ENCODE data around the gene SNRPD1. TPM values are rescaled to one million over a fixed set of nuclear protein-coding genes. Genes with fewer than 3 reads are reported as not detected.
A peak's percentile ranks its signal among the peaks of the same experiment; 100 is the strongest.
"Not testable (repeated sequence)": the region's sequence is repeated elsewhere in the genome, so short reads cannot be mapped to it uniquely, and the experiment has no call there.

The SNRPD1 gene
- total RNA-seq (10 to 100 TPM; 18.7 to 31.2 (median 30.7) TPM), total RNA-seq (28.5 to 249 (median 42.9) reads per million in 29 experiments)
- 38.7 TPM for total RNA-seq (2013)

- Mint-ChIP-seq H3K4me3 (peak within 1 kb of the TSS; percentile 98 to 99 (median 98)), H3K27me3 (no peaks in the 10 kb centered on the region), H3K36me3 (peaks cover 14% of the 10 kb centered on the region), H3K9me3 (no peaks in the 10 kb centered on the region), H3K4me1 (peaks cover 47 to 55% (median 49%) of the 10 kb centered on the region in 3 donors), H3K27ac (peak within 1 kb of the TSS; percentile 97 to 99)
- Histone ChIP-seq H3K36me3 (ENCODE audit: control insufficient read depth in 2 of 2, extremely low read depth in 1 of 2, insufficient read depth in 1 of 2, low read length in 1 of 2) (peaks cover 0 to 8% of the 10 kb centered on the region in 2 donors), H3K4me1 (ENCODE audit: control insufficient read depth in 1 of 2, extremely low read depth in 1 of 2, insufficient read depth in 2 of 2, low read length in 2 of 2) (peaks cover 11 to 26% of the 10 kb centered on the region in 2 experiments), H3K4me3 (ENCODE audit: control insufficient read depth in 1 of 2, extremely low read depth in 1 of 2, low read length in 1 of 2) (peak within 1 kb of the TSS; percentile 75 to 93), H3K27ac (ENCODE audit: low read length) (peak within 1 kb of the TSS; percentile 81), H3K27me3 (replicated peaks in 1 of 2; ENCODE audit: control insufficient read depth in 2 of 2, extremely low read depth in 1 of 2, insufficient read depth in 2 of 2, low read length in 1 of 2) (no peaks in the 10 kb centered on the region), H3K9me3 (no peaks in the 10 kb centered on the region)
- DNase-seq (peak; percentile 66 to 93 (median 82)), ATAC-seq (replicated peaks in 1 of 4) (peak; percentile 98 to 100 (median 99))
- WGBS (ENCODE audit: insufficient coverage): under 1% methylated on average over 47 of the region's 59 CpGs
- ChIA-PET POLR2A (interaction anchor here (0.6 to 1.7 kb wide), 4 partner anchors 12 to 70 kb away, joined by 4 to 18 read pairs (median 11); partner anchors contain the start of gene ESCO1 (in 2 of the 2)), CTCF (interaction anchor here (0.6 to 5.5 kb wide), 11 partner anchors 12 to 1928 kb away, joined by 3 to 83 read pairs (median 3); partner anchors contain the start of genes ESCO1 (in 2 of the 2), ABHD3 (in 1 of the 2) and MIB1 (in 1 of the 2))
Observed at GRCh38 chr18:21612125-21613039, at the start of gene SNRPD1. SNRPD1 (plus strand) TSS chr18:21612314; CDS start chr18:21612430, 116 bp downstream.

- no peak overlapping the region for H3K4me3 Mint-ChIP-seq
- Histone ChIP-seq H3K36me3 (ENCODE audit: control insufficient read depth in 2 of 2, extremely low read depth in 1 of 2, insufficient read depth in 1 of 2, low read length in 1 of 2) (peaks cover 4 to 65% of the 10 kb centered on the region in 2 donors), H3K4me1 (ENCODE audit: control insufficient read depth in 1 of 2, extremely low read depth in 1 of 2, insufficient read depth in 2 of 2, low read length in 2 of 2) (no peaks in the 10 kb centered on the region), H3K4me3 (ENCODE audit: control insufficient read depth in 1 of 2, extremely low read depth in 1 of 2, low read length in 1 of 2) (no peak overlapping the region), H3K27ac (ENCODE audit: low read length) (no peak overlapping the region), H3K9me3 (no peaks in the 10 kb centered on the region), H3K27me3 (replicated peaks in 1 of 2; ENCODE audit: control insufficient read depth in 2 of 2, extremely low read depth in 1 of 2, insufficient read depth in 2 of 2, low read length in 1 of 2) (no peaks in the 10 kb centered on the region)
- no peak for ATAC-seq (replicated peaks in 1 of 4)
- ChIA-PET CTCF (no interaction called here), POLR2A (no interaction called here)
- DNase-seq: no peak
- H3K4me1 Mint-ChIP-seq: peaks cover 0 to 3% (median 0%) of the 10 kb centered on the region in 3 donors
- H3K27ac Mint-ChIP-seq: no peak overlapping the region
- no peaks in the 10 kb centered on the region for H3K9me3 Mint-ChIP-seq
- H3K27me3 Mint-ChIP-seq: no peaks in the 10 kb centered on the region
- H3K36me3 Mint-ChIP-seq: peaks cover 58% of the 10 kb centered on the region
Observed at GRCh38 chr18:21571772-21572171, 40.3 kb upstream of the SNRPD1 start.

DNA sequence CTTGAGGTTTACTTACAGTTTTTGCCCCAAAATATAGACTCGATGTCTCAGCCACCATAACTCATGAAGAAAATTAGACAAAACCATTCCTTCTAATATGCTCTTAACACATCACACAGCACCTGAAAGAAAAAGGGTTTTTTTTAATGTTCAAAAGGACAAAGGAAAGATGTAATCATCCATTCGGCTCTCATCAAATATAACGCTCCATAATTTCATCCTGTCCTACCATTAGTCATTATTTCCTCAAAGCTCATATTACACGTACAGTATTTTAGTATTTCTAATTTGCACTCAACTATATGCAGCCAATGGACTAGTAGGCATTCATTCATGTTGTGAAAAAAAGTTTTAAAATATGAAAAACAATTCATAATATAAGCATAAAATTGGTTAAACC is 36.5 kb upstream of the SNRPD1 start:
- Mint-ChIP-seq H3K9me3 (no peaks in the 10 kb centered on the region), H3K36me3 (peaks cover 59% of the 10 kb centered on the region), H3K4me1 (peaks cover 8 to 13% (median 9%) of the 10 kb centered on the region in 3 donors), H3K4me3 (no peak overlapping the region), H3K27ac (no peak overlapping the region), H3K27me3 (no peaks in the 10 kb centered on the region)
- H3K4me3 ChIP-seq (ENCODE audit: control insufficient read depth in 1 of 2, extremely low read depth in 1 of 2, low read length in 1 of 2): no peak overlapping the region
- no peaks in the 10 kb centered on the region for H3K9me3 ChIP-seq
- peaks cover 0 to 54% of the 10 kb centered on the region in 2 donors for H3K36me3 ChIP-seq (ENCODE audit: control insufficient read depth in 2 of 2, extremely low read depth in 1 of 2, insufficient read depth in 1 of 2, low read length in 1 of 2)
- ChIA-PET CTCF (no interaction called here), POLR2A (no interaction called here)
- no peaks in the 10 kb centered on the region for H3K27me3 ChIP-seq (replicated peaks in 1 of 2; ENCODE audit: control insufficient read depth in 2 of 2, extremely low read depth in 1 of 2, insufficient read depth in 2 of 2, low read length in 1 of 2)
- WGBS (ENCODE audit: insufficient coverage): no CpG with 5 or more reads among the region's 4 CpGs
- no peak overlapping the region for H3K27ac ChIP-seq (ENCODE audit: low read length)
- no peaks in the 10 kb centered on the region for H3K4me1 ChIP-seq (ENCODE audit: control insufficient read depth in 1 of 2, extremely low read depth in 1 of 2, insufficient read depth in 2 of 2, low read length in 2 of 2)
- no peak for ATAC-seq (replicated peaks in 1 of 4)
- no peak for DNase-seq

GRCh38 chr18:21584391-21584790 is 27.7 kb upstream of the SNRPD1 start:
- ChIA-PET POLR2A (no interaction called here), CTCF (interaction anchor here in 1 of 2 donors (1.5 kb wide), 1 partner anchor 16 kb away, joined by 8 read pairs; the partner anchor contains the start of gene ESCO1)
- no peak overlapping the region for H3K4me3 Mint-ChIP-seq
- no peaks in the 10 kb centered on the region for H3K27me3 ChIP-seq (replicated peaks in 1 of 2; ENCODE audit: control insufficient read depth in 2 of 2, extremely low read depth in 1 of 2, insufficient read depth in 2 of 2, low read length in 1 of 2)
- H3K9me3 Mint-ChIP-seq: no peaks in the 10 kb centered on the region
- H3K4me3 ChIP-seq (ENCODE audit: control insufficient read depth in 1 of 2, extremely low read depth in 1 of 2, low read length in 1 of 2): no peak overlapping the region
- DNase-seq (no peak), ATAC-seq (replicated peaks in 1 of 4) (no peak)
- H3K27ac ChIP-seq (ENCODE audit: low read length): no peak overlapping the region
- peaks cover 0 to 7% of the 10 kb centered on the region in 2 donors for H3K36me3 ChIP-seq (ENCODE audit: control insufficient read depth in 2 of 2, extremely low read depth in 1 of 2, insufficient read depth in 1 of 2, low read length in 1 of 2)
- peaks cover 14% of the 10 kb centered on the region for H3K36me3 Mint-ChIP-seq
- H3K27ac Mint-ChIP-seq: no peak overlapping the region
- H3K4me1 ChIP-seq (ENCODE audit: control insufficient read depth in 1 of 2, extremely low read depth in 1 of 2, insufficient read depth in 2 of 2, low read length in 2 of 2): peaks cover 0 to 5% of the 10 kb centered on the region in 2 experiments
- H3K4me1 Mint-ChIP-seq: peaks cover 35 to 47% (median 38%) of the 10 kb centered on the region in 3 donors
- H3K9me3 ChIP-seq: no peaks in the 10 kb centered on the region
- WGBS (ENCODE audit: insufficient coverage): 94% methylated on average over 5 of the region's 5 CpGs
- no peaks in the 10 kb centered on the region for H3K27me3 Mint-ChIP-seq

GRCh38 chr18:21592361-21592760 is 19.8 kb upstream of the SNRPD1 start:
- WGBS (ENCODE audit: insufficient coverage): no CpG with 5 or more reads among the region's 33 CpGs
- H3K4me1 ChIP-seq (ENCODE audit: control insufficient read depth in 1 of 2, extremely low read depth in 1 of 2, insufficient read depth in 2 of 2, low read length in 2 of 2): peaks cover 3 to 11% of the 10 kb centered on the region in 2 experiments
- Mint-ChIP-seq H3K36me3 (peaks cover 18% of the 10 kb centered on the region), H3K4me1 (peaks cover 42 to 50% (median 45%) of the 10 kb centered on the region in 3 donors)
- H3K27me3 Mint-ChIP-seq; H3K36me3 ChIP-seq (ENCODE audit: control insufficient read depth in 2 of 2, extremely low read depth in 1 of 2, insufficient read depth in 1 of 2, low read length in 1 of 2); H3K27ac ChIP-seq (ENCODE audit: low read length); H3K27ac Mint-ChIP-seq; H3K27me3 ChIP-seq (replicated peaks in 1 of 2; ENCODE audit: control insufficient read depth in 2 of 2, extremely low read depth in 1 of 2, insufficient read depth in 2 of 2, low read length in 1 of 2); H3K4me3 Mint-ChIP-seq; ATAC-seq (replicated peaks in 1 of 4); CTCF ChIA-PET; H3K4me3 ChIP-seq (ENCODE audit: control insufficient read depth in 1 of 2, extremely low read depth in 1 of 2, low read length in 1 of 2); H3K9me3 Mint-ChIP-seq; H3K9me3 ChIP-seq; DNase-seq; POLR2A ChIA-PET: not testable (repeated sequence)

DNA sequence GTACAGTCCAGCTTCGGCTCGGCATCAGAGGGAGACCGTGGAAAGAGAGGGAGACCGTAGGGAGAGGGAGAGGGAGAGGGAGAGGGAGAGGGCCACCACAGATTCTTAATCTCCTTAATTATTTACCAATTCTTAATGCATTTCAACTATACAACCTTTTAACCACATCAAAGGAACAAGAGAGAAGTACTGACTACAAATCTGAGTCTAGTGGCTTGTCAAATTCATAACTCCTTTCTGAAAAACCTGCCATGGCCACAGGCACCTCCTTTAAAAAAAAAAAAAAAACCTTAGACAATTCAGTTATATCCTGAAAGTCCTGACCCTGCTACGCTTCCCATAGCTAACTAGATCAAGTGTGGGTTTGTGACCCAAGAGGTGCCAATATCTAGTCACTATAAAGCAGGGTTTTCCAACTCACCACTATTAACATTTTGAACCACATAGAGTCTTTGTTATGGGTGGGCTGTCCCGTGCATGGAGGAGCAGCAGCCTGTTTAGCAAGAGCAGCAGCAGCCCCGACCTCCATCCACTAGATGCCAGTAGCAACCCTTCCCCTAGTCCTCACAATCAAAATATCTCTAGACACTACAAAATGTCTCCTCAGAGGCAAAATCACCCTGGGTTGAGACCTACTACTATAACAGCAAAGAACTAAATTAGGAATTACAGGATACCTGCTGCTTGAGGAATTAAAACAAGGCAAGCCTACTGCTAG is 18.4 kb upstream of the SNRPD1 start:
- H3K4me1 Mint-ChIP-seq: peaks cover 43 to 49% (median 46%) of the 10 kb centered on the region in 3 donors
- Histone ChIP-seq H3K27me3 (replicated peaks in 1 of 2; ENCODE audit: control insufficient read depth in 2 of 2, extremely low read depth in 1 of 2, insufficient read depth in 2 of 2, low read length in 1 of 2) (no peaks in the 10 kb centered on the region), H3K27ac (ENCODE audit: low read length) (no peak overlapping the region), H3K36me3 (ENCODE audit: control insufficient read depth in 2 of 2, extremely low read depth in 1 of 2, insufficient read depth in 1 of 2, low read length in 1 of 2) (peaks cover 0 to 5% of the 10 kb centered on the region in 2 donors), H3K4me1 (ENCODE audit: control insufficient read depth in 1 of 2, extremely low read depth in 1 of 2, insufficient read depth in 2 of 2, low read length in 2 of 2) (peaks cover 5 to 18% of the 10 kb centered on the region in 2 experiments), H3K4me3 (ENCODE audit: control insufficient read depth in 1 of 2, extremely low read depth in 1 of 2, low read length in 1 of 2) (no peak overlapping the region), H3K9me3 (no peaks in the 10 kb centered on the region)
- ChIA-PET POLR2A (no interaction called here), CTCF (interaction anchor here in 1 of 2 donors (0.6 kb wide), 1 partner anchor 794 kb away, joined by 4 read pairs; no protein-coding TSS in a partner anchor)
- H3K4me3 Mint-ChIP-seq: no peak overlapping the region
- no peaks in the 10 kb centered on the region for H3K27me3 Mint-ChIP-seq
- peak in 1 of 35 experiments; percentile 21 for DNase-seq
- H3K27ac Mint-ChIP-seq: no peak overlapping the region
- ATAC-seq (replicated peaks in 1 of 4): peak in 2 of 4 experiments; percentile 32 to 45
- H3K9me3 Mint-ChIP-seq: no peaks in the 10 kb centered on the region
- WGBS (ENCODE audit: insufficient coverage): no CpG with 5 or more reads among the region's 7 CpGs
- H3K36me3 Mint-ChIP-seq: peaks cover 18% of the 10 kb centered on the region

Measured in T-cell (primary cell).